Measurements from ENCODE around the gene CYLD.

CYLD gene

GRCh38 chr16:50804290-50804907 is 62.5 kb downstream of the CYLD start:
- H3K27ac Mint-ChIP-seq = no peak overlapping the region
- H3K9me3 Mint-ChIP-seq (ENCODE audit: low read depth) = no peaks in the 10 kb centered on the region
- no peak overlapping the region for H3K4me3 Mint-ChIP-seq
- peaks cover 11% of the 10 kb centered on the region for H3K4me1 Mint-ChIP-seq (ENCODE audit: low read depth)
- no peaks in the 10 kb centered on the region for H3K27me3 Mint-ChIP-seq
- H3K36me3 Mint-ChIP-seq = no peaks in the 10 kb centered on the region

DNA sequence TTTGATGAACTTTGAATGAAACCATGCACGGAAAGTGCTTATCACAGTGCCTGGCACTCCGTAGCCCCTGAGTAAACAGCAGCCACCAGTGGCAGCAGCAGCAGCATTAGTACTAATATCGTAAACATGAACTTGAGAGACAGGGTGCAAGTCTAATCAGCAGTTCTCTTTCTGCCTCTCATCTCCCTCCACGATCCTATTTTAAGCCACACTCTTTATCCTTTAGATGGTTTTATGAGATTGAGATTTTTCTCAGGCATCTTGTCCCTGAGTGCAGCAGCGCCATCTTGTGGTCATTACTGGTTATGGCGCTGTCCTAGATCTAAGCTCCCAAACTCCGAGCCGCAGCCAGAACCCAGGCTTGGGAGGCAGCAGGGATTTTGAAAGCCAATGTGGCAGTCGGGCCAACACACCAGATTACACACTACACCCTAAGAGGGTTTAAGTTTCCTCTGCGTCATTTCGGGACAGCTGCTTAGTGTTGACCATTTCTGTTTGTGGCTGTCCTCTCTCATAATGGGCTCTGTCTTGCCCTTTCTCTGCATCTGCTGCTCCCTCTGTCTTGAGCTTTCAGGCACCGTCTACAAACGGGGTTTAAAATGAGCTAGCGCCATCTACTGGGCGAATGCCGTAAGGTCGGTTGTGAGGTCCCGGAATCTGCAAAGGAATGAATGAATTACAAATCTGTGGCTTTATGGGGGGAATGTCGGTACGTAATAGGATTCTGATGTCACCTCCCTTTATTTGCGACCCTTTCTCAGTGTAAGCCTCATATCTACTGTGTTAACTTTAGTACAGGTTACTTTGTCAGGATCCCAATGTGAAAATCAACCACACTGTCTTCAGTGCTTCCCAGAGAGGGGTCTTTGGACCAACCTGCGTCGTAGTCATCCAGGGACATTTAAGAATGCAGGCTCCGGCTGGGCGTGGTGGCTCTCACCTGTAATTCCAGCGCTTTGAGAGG is 64.5 kb downstream of the CYLD start:
- peak overlapping the region; percentile 3 for H3K27ac Mint-ChIP-seq
- H3K27me3 Mint-ChIP-seq = no peaks in the 10 kb centered on the region
- H3K4me1 Mint-ChIP-seq (ENCODE audit: low read depth) = peaks cover 11% of the 10 kb centered on the region

DNA sequence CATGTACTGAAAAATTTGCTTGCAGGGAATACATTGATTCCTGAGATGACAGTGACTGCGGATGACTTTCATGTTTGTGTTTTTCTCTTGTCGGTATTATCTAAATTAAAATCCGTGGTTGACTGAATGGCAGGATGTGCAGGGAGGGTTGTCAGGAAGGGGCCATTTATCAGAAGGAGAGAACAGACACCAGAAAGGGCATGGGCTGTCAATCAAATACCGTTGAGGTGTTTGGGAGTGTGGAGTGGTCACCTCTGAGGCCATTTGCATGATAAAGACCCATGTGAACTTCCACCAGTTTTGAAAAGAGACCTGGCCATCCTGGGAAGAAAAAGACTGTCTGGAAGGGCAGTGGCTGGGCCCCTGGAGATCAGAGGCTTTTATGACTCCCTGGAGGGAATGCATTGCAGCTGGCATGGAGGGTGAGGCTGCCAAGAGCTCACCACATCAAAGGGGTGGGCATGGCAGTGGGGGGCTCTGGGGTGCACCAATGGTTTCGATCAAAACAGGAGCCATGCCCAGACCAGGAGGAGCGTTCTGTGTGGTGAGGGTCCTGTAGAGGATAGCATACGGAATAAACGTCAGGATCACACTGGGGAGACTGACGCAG is 67.1 kb downstream of the CYLD start:
- no peaks in the 10 kb centered on the region for H3K36me3 Mint-ChIP-seq
- H3K27ac Mint-ChIP-seq = no peak overlapping the region
- no peaks in the 10 kb centered on the region for H3K27me3 Mint-ChIP-seq
- peaks cover 11% of the 10 kb centered on the region for H3K4me1 Mint-ChIP-seq (ENCODE audit: low read depth)
- H3K4me3 Mint-ChIP-seq = no peak overlapping the region
- no peaks in the 10 kb centered on the region for H3K9me3 Mint-ChIP-seq (ENCODE audit: low read depth)

More for the DNA sequence above, 64.5 kb downstream of the CYLD start:
- H3K9me3 Mint-ChIP-seq (ENCODE audit: low read depth) = no peaks in the 10 kb centered on the region
- H3K4me3 Mint-ChIP-seq = peak overlapping the region; percentile 74
- no peaks in the 10 kb centered on the region for H3K36me3 Mint-ChIP-seq

- Mint-ChIP-seq H3K9me3 (ENCODE audit: low read depth) (no peaks in the 10 kb centered on the region), H3K36me3 (no peaks in the 10 kb centered on the region), H3K4me1 (ENCODE audit: low read depth) (peaks cover 11% of the 10 kb centered on the region), H3K27ac (no peak overlapping the region), H3K4me3 (no peak overlapping the region), H3K27me3 (no peaks in the 10 kb centered on the region)
Observed at GRCh38 chr16:50809561-50809960, 67.7 kb downstream of the CYLD start.

DNA sequence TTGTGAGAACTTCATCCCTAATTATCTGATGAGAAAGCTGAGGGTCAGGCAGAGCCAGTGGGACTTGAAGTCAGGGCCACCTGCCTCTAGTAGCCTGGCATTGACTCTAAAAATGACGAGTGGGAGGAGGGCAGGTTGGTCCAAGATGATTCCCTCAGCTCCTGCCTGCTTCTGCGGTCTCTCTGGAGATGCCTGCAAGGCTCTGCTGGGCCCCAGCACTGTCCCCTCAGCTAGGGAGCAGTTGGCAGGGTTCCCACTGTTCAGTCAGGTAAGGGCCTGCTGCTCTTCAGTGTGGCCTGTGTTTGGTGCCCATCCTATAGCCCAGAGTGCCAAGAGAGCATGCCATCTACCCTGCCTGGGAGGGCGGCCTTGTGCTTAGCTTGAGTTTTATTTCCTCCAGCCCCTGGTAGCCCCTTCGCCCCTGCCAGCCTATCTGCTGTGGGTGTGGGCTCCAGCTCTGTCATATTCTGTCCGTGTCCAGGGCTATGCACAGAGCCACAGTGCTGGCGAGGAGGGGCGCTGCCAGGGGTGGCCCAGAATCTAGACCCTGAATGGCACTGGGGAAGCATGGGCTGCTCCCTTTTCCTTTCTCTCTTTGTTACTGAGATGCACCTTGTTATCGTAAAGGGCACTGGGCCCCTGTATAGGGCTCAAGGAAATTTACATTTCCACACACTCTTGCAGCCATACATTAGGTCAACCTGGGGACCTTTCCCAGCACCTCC is 68.5 kb downstream of the CYLD start:
- Mint-ChIP-seq H3K36me3 (no peaks in the 10 kb centered on the region), H3K27ac (no peak overlapping the region), H3K9me3 (ENCODE audit: low read depth) (no peaks in the 10 kb centered on the region)

GRCh38 chr16:50812046-50812445 is 70.2 kb downstream of the CYLD start:
- H3K27me3 Mint-ChIP-seq = no peaks in the 10 kb centered on the region
- H3K9me3 Mint-ChIP-seq (ENCODE audit: low read depth) = no peaks in the 10 kb centered on the region
- no peak overlapping the region for H3K4me3 Mint-ChIP-seq
- no peak overlapping the region for H3K27ac Mint-ChIP-seq
- no peaks in the 10 kb centered on the region for H3K4me1 Mint-ChIP-seq (ENCODE audit: low read depth)
- H3K36me3 Mint-ChIP-seq = peaks cover 2% of the 10 kb centered on the region

More for the DNA sequence above, 68.5 kb downstream of the CYLD start:
- no peak overlapping the region for H3K4me3 Mint-ChIP-seq
- H3K4me1 Mint-ChIP-seq (ENCODE audit: low read depth) = peaks cover 11% of the 10 kb centered on the region
- H3K27me3 Mint-ChIP-seq = no peaks in the 10 kb centered on the region

DNA sequence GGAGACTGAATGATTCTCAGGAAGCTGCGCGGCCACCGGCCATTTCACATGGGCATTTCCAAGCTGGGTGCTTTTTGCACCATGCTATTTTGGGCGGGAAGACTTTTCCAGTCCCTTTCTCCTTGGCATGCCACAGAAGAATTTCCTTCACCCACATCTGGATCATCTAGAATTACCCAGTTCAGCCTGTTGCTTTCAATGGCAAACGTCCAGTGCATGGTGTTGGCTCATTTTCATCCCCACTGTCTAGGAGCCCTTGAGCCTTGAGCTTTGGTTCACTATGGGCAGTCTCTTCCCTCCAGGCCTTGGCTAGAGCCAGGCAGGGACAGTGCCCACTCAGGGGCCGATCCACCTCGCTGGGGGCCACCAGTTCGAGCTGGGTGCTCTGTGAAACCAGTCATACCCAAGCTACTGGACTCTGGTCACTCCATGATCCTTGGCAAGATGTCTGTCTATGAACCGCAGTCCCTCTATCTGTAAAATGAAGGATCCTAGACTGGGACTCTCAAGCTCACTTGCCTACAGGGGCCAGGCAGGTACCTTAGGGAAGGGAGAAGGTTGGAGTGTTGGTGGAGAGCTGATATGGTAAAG is 71.1 kb downstream of the CYLD start:
- no peak overlapping the region for H3K4me3 Mint-ChIP-seq
- H3K27ac Mint-ChIP-seq = no peak overlapping the region
- peaks cover 2% of the 10 kb centered on the region for H3K36me3 Mint-ChIP-seq
- no peaks in the 10 kb centered on the region for H3K9me3 Mint-ChIP-seq (ENCODE audit: low read depth)
- no peaks in the 10 kb centered on the region for H3K27me3 Mint-ChIP-seq
- H3K4me1 Mint-ChIP-seq (ENCODE audit: low read depth) = no peaks in the 10 kb centered on the region

GRCh38 chr16:50814052-50814451 is 72.2 kb downstream of the CYLD start:
- Mint-ChIP-seq H3K4me3 (no peak overlapping the region), H3K27me3 (no peaks in the 10 kb centered on the region), H3K36me3 (peaks cover 2% of the 10 kb centered on the region), H3K4me1 (ENCODE audit: low read depth) (no peaks in the 10 kb centered on the region), H3K9me3 (ENCODE audit: low read depth) (no peaks in the 10 kb centered on the region), H3K27ac (no peak overlapping the region)

DNA sequence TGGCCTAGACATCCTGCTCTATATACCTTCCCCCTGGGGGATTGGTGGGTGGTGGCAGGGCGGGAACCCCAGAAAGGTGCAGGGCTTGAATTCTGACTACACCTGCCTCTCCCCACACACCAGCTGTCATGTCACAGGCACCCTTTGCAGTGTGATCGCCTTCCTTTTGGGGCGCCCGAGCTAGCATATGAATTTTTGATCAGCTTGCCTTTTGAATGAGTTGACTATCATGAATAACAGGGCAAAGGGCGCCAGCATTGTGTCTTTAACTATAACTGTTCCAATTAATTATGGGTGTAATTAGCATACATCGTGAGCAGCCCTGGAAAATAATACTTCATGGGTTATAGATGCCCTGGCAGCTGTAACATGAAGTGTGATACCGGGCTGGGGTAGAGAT is 72.7 kb downstream of the CYLD start:
- Mint-ChIP-seq H3K27ac (no peak overlapping the region), H3K27me3 (no peaks in the 10 kb centered on the region), H3K36me3 (peaks cover 2% of the 10 kb centered on the region), H3K9me3 (ENCODE audit: low read depth) (no peaks in the 10 kb centered on the region), H3K4me1 (ENCODE audit: low read depth) (no peaks in the 10 kb centered on the region), H3K4me3 (no peak overlapping the region)

DNA sequence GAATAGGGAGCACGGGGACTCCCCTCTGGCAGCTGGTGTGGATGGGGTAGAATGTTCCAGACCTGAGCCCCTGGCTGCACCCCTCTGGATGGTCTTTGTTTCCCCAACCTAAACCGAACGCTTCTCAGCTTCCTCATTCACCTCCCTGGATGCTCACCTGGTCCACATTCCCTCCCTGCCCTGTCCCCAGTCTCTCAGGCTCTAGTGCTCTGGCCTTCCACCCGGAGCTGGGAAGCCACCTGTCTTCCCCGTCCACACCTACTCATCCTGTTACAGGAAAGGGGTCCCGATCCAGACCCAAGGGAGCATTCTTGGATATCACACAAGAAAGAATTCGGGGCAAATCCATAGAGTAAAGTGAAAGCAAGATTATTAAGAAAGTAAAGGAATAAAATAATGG is 73.5 kb downstream of the CYLD start:
- H3K27ac Mint-ChIP-seq = no peak overlapping the region
- no peaks in the 10 kb centered on the region for H3K27me3 Mint-ChIP-seq
- no peaks in the 10 kb centered on the region for H3K4me1 Mint-ChIP-seq (ENCODE audit: low read depth)
- H3K4me3 Mint-ChIP-seq = no peak overlapping the region
- peaks cover 2% of the 10 kb centered on the region for H3K36me3 Mint-ChIP-seq
- H3K9me3 Mint-ChIP-seq (ENCODE audit: low read depth) = no peaks in the 10 kb centered on the region

DNA sequence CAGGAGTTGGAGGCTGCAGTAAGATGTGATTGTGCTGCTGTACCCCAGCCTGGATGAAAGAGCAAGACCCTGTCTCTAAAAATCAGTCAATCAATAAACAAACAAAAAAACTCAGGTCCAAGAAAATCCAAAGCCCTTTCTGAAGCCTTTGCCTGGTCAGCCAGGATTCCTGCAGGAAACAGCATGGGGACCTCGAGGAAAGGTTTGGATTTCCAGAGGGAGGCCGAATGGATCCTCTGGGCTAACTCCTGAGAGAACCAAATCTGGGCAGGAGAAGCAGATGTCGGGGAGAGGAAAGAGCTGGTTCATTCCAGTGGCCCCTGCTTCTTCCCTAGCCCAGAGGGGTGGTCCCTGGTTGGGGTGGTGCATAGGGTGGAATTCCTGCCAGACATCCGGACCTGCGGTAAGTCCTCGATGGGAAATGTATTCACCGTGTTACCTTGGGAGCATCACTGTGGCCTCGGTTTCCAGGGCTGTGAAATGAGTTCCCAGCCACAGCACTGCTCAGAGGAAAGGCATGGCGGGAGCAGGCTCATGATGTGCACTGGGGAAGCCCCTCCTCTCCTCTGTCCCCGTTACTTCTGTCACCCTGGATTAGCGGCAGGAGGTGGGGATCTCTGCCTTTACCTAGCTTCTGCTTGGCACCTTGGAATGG is 75.1 kb downstream of the CYLD start:
- Mint-ChIP-seq H3K4me1 (ENCODE audit: low read depth) (no peaks in the 10 kb centered on the region), H3K27me3 (peaks cover 2% of the 10 kb centered on the region), H3K27ac (no peak overlapping the region), H3K9me3 (ENCODE audit: low read depth) (no peaks in the 10 kb centered on the region), H3K4me3 (no peak overlapping the region), H3K36me3 (peaks cover 2% of the 10 kb centered on the region)

DNA sequence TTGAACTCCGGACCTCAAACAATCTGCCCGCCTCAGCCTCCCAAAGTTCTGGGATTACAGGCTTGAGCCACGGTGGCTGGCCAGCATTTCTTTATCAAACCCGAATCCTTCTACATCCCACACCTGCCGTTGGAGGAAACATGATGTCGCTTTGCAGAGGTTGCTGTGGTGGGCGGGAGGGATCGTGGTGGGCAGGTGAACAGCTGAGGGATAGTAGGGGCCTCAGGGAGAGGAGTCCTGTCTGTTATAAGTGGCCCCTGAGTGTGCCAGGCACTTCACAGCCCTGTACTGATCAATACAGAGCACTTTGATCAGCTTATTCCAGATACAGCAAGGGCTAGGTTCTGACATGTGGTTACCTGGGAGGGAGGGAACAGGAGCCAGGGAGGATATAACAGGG is 76.5 kb downstream of the CYLD start:
- Mint-ChIP-seq H3K36me3 (peaks cover 2% of the 10 kb centered on the region), H3K4me3 (no peak overlapping the region), H3K4me1 (ENCODE audit: low read depth) (no peaks in the 10 kb centered on the region), H3K27ac (no peak overlapping the region), H3K27me3 (peaks cover 3% of the 10 kb centered on the region), H3K9me3 (ENCODE audit: low read depth) (no peaks in the 10 kb centered on the region)

DNA sequence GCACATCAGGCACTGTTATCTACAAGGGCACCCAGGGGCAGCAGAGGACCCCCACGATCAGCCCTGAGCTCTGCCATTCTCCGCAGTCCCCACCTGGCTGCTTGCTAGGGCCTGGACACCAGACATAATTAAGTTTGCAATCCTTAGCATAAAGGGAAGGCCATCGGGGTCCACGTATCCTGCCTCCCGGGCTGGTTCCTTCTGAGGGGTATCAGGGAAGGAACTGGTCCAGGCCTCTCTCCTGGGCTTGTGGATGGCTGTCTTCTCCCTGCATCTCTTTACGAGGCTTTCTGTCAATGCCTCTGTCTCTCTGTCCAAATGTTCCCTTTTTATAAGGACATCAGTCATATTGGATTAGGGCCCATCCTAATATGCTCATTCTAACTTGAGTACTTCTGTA is 77.8 kb downstream of the CYLD start:
- H3K27ac Mint-ChIP-seq = no peak overlapping the region
- H3K27me3 Mint-ChIP-seq = peaks cover 7% of the 10 kb centered on the region
- H3K4me1 Mint-ChIP-seq (ENCODE audit: low read depth) = no peaks in the 10 kb centered on the region
- peaks cover 2% of the 10 kb centered on the region for H3K36me3 Mint-ChIP-seq
- H3K4me3 Mint-ChIP-seq = no peak overlapping the region
- no peaks in the 10 kb centered on the region for H3K9me3 Mint-ChIP-seq (ENCODE audit: low read depth)

GRCh38 chr16:50820225-50820624 is 78.3 kb downstream of the CYLD start:
- Mint-ChIP-seq H3K4me3 (no peak overlapping the region), H3K9me3 (ENCODE audit: low read depth) (no peaks in the 10 kb centered on the region), H3K27ac (no peak overlapping the region), H3K27me3 (peaks cover 8% of the 10 kb centered on the region), H3K36me3 (peaks cover 2% of the 10 kb centered on the region), H3K4me1 (ENCODE audit: low read depth) (no peaks in the 10 kb centered on the region)

Data from activated naive CD8-positive, alpha-beta T cell (primary cell).